Measurements from ENCODE around the gene SUPT5H. TPM values are rescaled to one million over a fixed set of nuclear protein-coding genes. Genes with fewer than 3 reads are reported as not detected.
"Not testable (repeated sequence)": the region's sequence is repeated elsewhere in the genome, so short reads cannot be mapped to it uniquely, and the experiment has no call there.

Gene SUPT5H
- total RNA-seq, 1 donor from 2014 or later: 59.5 TPM

DNA sequence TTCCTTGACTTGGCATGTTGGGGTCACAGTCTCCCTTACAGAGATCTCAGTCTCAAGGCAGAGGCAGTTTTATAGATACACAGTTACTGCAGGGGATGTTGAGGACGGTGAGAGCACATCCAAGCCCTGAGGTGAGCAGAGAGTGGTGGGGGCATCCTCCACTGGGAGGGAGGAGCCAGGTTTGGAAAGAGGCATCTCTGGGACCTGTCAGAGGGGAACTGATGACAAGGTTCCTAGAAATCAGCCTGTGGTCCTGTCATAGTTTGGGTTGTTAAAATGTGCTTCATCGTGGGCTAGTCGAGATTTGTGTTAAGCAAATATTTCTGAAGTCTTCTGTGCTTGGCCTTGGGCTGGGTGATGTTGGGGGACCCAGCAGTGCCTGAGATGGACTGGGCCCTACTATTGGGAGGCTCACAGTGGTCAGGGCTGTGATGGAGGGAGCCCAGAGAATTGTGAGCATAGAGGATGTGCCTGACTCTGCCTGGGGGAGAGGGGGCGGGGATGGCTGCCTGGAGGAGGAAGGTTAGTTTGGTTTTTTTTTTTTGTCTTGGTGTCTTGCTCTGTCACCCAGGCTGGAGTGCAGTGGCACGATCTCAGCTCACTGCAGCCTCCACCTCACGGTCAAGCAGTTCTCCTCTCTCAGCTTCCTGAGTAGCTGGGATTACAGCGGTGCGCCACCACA, 3.9 kb downstream of the SUPT5H start:
- DNase-seq (ENCODE audit: low spot score in 2 of 2) (no peak), FAIRE-seq (no peak)

DNA sequence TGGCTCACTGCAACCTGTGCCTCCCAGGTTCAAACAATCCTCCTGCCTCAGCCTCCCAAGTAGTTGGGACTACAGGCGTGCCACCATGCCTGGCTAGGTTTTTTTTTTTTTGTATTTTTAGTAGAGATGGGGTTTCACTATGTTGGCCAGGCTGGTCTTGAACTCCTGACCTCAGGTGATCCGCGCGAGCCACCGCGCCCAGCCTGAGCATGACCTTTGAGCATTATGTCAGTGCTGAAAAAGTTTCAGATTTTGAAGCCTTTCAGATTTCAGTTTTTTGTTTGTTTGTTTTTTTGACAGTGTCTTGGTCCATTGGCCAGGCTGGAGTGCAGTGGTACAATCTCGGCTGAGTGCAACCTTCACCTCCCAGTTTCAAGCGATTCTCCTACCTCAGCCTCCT, 5.9 kb downstream of the SUPT5H start:
- FAIRE-seq; DNase-seq (ENCODE audit: low spot score in 2 of 2): not testable (repeated sequence)

DNA sequence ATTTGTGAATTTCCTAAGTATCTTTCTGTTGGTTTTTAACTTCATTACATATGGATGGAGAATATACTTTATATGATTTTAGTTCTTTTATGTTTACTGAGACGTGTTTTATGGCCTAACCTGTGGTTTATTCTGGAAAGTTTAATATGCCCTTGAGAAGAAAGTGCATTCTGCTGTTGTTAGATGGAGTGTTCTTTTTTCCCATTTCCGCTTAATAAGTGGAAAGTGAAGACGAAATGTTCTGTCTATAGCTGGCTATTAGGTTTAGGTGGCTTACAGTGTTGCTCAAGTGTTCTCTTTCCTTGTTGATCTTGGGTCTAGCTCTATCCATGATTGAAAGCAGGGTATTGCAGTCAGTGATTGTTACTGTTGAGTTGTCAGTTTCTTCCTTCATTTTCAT, 18.0 kb downstream of the SUPT5H start:
- FAIRE-seq (no peak), DNase-seq (ENCODE audit: low spot score in 2 of 2) (no peak)

DNA sequence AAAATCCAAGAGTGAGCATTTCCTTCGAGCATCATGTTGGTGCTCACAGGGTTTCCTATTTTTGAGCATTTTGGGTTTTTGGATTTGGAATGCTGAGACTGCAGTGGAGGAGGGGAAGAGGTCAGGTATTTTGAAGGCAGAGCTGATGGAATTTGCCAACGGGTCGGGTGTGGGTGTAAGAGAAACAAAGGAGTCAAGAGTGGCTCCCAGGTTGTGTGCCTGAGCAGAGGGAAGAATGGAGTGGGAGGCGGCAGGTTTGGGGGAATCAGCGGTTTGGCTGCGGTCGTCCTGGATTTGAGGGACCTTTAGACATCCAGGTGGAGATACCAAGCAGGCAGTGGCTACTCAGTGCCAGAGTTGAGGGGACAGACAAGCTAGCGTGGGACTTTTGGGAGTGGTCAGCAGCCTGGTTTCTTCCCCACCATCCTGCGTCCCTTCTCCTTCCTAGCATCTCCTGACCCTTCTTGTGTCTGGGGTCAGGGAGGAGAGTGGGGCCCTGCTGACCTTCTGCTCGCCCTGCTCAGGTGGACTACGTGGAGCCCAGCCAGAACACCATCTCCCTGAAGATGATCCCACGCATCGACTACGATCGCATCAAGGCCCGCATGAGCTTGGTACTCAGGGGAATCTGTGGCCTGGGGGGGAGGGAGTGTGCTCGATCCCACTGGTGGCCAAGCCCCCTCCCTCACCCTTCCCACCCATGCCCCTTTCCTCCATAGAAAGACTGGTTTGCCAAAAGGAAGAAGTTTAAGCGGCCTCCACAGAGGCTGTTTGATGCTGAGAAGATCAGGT, 20.8 kb downstream of the SUPT5H start:
- DNase-seq (ENCODE audit: low spot score in 2 of 2) (no peak), FAIRE-seq (no peak)

DNA sequence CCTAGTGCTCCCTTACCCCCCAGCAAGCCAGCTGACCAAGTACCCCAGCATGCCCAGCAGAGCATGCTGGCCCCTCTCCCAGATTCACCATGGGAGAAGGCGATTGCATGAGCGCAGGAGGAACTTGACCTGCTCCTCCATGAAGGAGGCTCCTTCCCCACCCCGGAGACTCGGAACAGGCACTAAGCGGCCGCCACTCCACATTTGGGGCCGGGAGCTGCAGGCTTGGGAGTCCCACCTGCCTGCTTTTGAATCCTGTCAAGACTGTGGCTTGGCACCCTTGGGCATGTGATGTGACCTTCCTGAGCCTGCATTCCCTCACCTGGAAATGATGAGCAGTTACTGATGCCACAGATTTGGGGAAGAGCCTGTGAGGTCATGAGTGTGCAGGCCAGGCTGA, 22.6 kb downstream of the SUPT5H start:
- DNase-seq (ENCODE audit: low spot score in 2 of 2) (no peak), FAIRE-seq (no peak)

DNA sequence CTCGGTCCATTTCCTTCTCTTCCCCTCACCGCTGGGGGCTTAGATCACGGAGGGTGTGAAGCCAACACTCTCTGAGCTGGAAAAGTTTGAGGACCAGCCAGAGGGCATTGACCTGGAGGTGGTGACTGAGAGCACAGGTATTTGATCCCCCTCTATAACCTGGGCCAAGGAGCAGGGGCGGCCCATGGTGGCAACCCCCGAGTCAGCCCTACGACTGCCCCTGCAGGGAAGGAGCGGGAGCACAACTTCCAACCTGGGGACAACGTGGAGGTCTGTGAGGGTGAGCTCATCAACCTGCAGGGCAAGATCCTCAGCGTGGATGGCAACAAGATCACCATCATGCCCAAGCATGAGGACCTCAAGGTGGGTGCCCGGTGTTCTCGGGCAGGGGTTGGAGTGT, 23.7 kb downstream of the SUPT5H start:
- no peak for FAIRE-seq
- DNase-seq (ENCODE audit: low spot score in 2 of 2): no peak

DNA sequence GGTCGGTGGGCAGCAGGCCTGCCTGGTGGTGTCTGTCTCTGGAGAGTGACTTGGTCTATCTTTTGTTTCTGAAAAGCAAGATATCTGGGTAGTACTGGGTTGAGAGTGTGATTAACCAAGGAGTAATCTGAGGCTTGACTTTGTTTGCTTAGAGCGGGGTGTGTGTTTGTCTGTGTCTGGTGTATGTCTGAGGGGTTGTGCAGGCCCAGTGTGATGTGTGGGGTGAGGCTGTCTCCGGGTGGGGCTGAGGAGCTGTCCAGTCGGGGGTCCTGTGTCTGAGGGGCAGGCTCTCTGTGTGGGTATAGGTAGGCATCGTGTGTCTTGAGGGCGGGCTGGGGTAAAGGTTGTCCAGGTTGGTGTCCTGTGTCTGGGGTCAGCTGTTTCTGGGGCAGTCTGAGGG, 24.2 kb downstream of the SUPT5H start:
- DNase-seq (ENCODE audit: low spot score in 2 of 2) (no peak), FAIRE-seq (no peak)

DNA sequence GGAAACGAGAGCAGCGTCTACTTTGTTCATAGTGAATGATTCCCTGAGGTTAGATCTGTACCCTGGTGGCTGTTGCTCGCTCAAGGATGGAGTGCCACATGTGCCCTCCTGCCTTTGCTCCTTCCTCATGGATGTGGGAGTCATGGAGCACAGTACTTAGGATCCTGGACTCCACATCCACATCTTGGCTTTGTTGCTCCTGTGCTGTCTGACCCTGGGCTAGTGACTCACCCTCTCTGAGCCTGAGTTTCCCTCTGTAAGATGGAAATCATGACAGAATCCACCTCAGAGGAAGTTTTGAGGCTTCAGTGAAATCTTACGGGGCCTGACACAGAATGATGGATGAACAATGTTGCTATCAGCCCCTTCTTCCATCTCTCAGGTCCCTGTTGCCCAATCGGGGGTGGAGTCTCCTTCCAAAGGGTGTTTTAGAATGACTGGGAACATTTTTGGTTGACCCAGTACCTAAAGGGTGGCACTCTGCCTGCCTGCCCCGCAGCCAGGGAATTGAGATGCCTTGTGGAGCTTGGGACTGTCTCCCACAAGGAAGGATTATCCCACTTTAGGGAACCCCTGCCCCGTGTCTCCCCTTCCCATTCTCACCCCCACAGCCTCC, 25.4 kb downstream of the SUPT5H start:
- DNase-seq (ENCODE audit: low spot score in 2 of 2) (no peak), FAIRE-seq (no peak)

DNA sequence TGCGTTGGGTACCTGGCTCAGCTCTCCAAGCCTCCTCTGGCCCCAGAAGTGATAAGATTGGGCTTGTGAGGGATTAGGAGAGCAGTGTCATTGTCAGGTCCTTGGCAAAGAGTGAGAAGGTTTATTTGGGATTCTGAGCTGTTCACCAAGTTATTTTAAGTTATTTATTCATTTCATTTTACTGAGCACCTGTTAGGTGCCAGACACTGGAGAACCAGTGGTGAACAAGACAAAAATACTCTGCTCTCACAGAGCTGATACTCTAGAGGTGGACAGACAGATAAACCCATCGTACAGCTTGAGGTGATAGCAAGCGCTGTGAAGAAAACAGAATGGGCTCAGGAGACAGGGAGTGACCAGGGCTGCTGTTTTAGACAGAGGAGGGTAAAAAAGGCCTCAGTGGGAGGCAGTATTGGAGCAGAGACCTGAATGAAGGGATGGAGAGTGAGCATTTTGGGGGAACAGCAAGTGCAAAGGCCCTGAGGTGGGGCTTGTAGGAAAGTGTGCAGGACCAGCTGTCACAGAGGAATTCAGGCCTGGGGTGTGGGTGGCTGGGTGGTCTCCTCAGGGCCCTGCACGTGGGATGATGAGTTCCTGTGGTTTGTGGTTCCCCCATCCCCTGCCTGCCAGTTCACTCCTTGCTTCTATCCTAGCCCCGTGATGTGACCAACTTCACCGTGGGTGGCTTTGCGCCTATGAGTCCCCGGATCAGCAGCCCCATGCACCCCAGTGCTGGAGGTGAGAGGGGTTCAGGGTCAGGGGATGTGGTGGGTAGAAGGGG, 26.6 kb downstream of the SUPT5H start:
- FAIRE-seq (no peak), DNase-seq (ENCODE audit: low spot score in 2 of 2) (no peak)

DNA sequence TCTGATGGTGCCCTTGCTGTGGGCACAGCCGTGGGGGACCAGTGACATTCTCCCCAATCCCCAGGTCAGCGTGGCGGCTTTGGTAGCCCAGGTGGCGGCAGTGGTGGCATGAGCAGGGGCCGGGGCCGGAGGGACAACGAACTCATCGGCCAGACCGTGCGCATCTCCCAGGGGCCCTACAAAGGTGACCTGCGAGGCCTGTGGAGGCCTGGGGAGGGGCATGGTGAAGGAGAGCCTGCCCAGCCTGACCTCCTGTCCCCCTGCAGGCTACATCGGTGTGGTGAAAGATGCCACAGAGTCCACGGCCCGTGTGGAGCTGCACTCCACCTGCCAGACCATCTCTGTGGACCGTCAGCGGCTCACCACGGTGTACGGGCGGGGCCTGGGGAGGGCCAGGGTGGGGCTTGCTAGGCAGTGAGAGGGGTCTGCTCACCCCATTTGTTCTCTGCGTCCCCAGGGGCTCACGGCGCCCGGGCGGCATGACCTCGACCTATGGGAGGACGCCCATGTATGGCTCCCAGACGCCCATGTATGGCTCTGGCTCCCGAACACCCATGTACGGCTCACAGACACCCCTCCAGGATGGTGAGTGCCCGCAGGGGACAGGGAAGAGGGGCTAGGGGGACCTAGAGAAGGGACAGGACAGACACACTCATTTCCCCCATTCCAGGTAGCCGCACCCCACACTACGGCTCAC, 27.5 kb downstream of the SUPT5H start:
- DNase-seq (ENCODE audit: low spot score in 2 of 2): no peak
- FAIRE-seq: no peak

DNA sequence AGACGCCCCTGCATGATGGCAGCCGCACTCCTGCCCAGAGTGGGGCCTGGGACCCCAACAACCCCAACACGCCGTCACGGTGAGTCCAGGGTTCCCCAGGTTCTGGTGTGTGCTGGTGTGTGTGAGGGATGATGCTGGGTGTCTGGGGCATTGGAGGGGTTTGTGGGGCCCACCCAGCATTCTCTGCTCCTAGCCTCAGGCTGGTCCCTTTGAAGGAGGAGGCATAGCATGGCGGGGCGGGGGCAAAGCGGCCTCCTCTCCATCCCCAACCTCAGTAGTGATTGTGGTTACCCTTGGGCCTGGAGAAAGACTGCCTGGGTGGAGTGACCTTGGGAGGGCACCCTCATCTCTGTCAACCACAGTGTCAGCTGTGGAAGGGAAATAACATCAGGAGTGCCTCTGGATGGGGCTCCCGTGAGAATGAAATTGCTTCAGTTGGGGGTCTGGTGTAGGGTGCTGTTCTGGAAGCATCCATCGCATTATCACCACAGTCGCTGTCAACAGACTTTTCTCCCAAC, 28.1 kb downstream of the SUPT5H start:
- FAIRE-seq (no peak), DNase-seq (ENCODE audit: low spot score in 2 of 2) (no peak)

DNA sequence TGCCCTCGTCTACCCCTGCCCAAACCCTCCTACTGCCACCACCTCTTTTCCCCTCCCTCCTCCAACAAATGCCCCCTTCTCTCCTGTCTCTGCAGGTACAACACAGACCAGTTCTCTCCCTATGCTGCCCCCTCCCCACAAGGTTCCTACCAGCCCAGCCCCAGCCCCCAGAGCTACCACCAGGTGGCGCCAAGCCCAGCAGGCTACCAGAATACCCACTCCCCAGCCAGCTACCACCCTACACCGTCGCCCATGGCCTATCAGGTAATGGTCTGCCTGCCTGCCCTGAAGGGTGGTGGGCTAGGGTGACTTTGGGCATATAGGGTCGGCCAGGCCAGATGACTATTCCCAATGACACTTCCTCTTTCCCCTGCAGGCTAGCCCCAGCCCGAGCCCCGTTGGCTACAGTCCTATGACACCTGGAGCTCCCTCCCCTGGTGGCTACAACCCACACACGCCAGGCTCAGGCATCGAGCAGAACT, 28.8 kb downstream of the SUPT5H start:
- DNase-seq (ENCODE audit: low spot score in 2 of 2): peak; percentile 35 to 65
- FAIRE-seq: no peak

DNA sequence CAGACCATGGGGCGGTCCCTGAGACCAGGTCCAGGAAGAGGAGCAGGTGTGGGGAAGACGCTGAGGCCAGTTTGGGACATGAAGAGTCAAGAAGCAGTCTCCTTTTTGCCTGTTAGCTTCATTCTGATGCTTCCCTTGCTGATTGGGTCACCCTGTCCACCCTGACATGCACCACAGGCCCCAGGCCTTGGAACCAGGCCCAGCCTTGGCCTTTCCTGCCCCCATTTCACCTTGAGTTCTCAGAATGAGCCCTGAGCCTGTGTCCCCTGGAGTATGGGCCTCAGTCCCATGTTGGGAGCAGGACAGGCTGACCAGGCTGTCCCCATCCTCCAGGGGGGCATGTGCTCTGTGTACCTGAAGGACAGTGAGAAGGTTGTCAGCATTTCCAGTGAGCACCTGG, 30.4 kb downstream of the SUPT5H start:
- no peak for DNase-seq (ENCODE audit: low spot score in 2 of 2)
- no peak for FAIRE-seq

DNA sequence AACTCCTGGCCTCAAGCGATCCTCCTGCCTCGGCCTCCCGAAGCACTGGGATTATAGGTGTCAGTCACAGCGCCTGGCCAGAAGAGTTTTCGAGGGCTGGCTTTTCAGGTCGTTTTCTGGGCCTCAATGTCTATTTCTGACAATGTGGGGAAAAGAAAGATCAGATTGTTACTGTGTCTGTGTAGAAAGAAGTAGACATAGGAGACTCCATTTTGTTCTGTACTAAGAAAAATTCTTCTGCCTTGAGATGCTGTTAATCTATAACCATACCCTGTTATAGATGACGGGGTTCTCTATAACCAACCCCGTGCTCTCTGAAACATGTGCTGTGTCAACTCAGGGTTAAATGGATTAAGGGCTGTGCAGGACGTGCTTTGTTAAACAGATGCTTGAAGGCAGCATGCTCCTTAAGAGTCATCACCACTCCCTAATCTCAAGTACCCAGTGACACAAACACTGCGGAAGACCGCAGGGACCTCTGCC, 34.0 kb downstream of the SUPT5H start:
- not testable (repeated sequence) for DNase-seq (ENCODE audit: low spot score in 2 of 2); FAIRE-seq

DNA sequence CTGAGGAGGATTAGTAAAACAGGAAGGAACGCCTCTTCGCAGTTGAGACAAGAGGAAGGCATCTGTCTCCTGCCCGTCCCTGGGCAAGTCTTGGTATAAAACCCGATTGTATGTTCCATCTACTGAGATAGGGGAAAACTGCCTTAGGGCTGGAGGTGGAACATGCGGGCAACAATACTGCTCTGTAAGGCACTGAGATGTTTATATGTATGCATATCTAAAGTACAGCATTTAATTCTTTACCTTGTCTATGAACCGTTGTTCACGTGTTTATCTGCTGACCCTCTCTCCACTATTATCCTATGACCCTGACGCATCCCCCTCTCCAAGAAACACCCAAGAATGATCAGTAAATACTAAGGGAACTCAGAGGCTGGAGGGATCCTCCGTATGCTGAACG, 34.5 kb downstream of the SUPT5H start:
- FAIRE-seq (no peak), DNase-seq (ENCODE audit: low spot score in 2 of 2) (no peak)

DNA sequence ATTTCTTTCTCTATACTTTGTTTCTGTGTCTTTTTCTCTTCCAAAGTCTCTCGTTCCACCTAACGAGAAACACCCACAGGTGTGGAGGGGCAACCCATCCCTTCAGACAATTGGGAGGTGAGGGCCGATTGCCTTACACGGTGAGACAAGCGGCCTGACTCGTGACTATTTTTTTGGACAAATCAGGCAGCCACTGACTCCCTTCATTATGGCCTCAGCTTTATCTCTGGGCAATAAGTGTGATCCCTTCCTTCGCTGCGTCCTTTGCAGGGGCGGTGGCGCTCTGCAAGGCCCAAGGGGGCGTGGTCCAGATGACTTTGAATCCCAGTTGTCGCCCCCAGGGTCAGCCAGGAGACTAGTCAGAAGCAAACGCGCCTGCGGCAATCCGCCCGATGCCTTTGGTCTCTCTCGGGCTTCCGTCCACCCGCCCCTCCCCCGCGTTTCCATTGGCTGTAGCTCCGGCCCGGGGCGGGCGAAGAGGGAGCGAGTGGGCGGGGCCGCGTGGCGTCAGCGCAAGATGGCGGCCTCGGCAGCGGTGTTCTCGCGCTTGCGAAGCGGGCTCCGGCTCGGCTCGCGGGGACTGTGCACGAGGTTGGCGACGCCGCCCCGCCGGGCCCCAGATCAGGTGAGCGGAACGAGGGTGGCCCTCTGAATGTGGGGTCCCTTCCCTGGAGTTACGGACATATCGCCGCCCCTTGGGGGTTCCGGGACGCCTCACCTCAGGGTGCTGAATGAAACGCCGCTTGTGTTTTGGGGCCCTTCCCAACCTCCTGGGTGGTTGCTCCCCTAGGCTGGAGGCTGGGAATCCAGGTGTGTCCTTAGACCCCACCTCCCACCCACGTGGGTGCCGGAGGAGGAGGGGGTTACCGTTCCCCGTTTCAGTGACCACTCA, 35.2 kb downstream of the SUPT5H start, which contains the start of gene TIMM50:
TSS of gene TIMM50 (plus strand) at position 502 of the 892 bp plus-strand sequence. CDS start at position 518, 16 bp downstream.
- no peak for FAIRE-seq

DNA sequence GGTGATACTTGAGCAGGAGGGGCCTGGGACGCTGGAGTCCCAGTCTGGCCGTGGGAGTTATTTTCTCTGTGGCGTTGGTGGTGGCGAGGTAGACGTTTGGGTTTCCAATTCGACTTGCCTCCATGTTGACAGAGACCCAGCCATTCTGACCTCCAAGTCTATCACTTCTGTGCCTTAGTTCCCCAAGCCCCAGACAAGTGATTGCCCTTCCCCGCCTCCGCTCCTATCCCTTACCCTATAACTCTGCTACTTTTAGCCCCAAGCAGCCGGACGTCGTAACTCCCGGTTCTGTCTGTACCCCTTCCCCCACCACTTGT, 35.8 kb downstream of the SUPT5H start:
- FAIRE-seq: no peak
- no peak for DNase-seq (ENCODE audit: low spot score in 2 of 2)

More for the DNA sequence above, 35.2 kb downstream of the SUPT5H start, which contains the start of gene TIMM50:
- peak; percentile 92 to 94 for DNase-seq (ENCODE audit: low spot score in 2 of 2)

DNA sequence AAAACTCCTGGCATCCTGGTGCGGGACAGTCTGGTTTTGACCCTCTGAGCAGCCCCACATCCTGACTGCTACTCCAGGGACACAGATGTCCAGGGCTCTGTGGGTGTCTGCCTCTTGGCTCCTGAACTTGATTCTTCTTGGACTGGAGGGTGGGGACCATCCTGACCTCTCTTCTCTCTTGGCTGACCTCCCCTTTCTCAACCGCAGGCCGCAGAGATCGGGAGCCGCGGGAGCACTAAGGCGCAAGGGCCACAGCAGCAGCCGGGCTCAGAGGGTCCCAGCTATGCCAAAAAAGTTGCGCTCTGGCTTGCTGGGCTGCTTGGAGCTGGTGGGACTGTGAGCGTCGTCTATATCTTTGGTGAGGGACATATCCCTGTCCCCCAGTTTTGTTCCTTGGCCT, 36.3 kb downstream of the SUPT5H start:
- FAIRE-seq (no peak), DNase-seq (ENCODE audit: low spot score in 2 of 2) (no peak)

DNA sequence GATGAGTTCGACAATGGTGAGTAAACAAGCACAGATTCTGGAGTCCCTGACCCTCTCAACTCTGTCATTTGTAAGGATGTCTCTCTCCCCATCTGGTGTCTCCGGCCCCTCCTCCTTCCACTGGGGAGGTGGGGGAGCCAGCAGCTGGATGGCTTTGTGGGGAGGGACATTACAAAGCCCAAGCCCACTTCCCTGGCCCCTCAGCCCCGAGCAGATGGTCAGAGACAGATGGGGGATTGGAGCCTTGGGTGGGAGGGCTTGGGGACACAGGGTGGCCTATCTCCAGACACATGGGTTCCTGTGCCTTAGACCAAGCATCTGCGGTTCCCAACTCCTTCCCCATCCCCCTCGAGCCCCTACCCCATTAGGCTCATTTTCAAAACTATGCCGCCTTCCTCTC, 37.8 kb downstream of the SUPT5H start:
- no peak for DNase-seq (ENCODE audit: low spot score in 2 of 2)
- no peak for FAIRE-seq

All from frontal cortex (tissue), 4 donors.